GM19463 (cell line): ENCODE measurements around the gene SLIT3.
"Not testable (repeated sequence)": the region's sequence is repeated elsewhere in the genome, so short reads cannot be mapped to it uniquely, and the experiment has no call there.

ENCODE experiments used
- ATAC-seq: cut with Tn5 transposase; IDR thresholded peaks from one replicate; pipeline ENCODE4 v1.9.1; 2021; ENCODE audit warnings: mild to moderate bottlenecking, moderate library complexity; ENCODE audit not compliant: unreplicated experiment

Gene SLIT3

GRCh38 chr5:169115461-169116124 is 185.3 kb downstream of the SLIT3 start:
- ATAC-seq: no peak

GRCh38 chr5:169114466-169115065 is 186.4 kb downstream of the SLIT3 start:
- ATAC-seq: no peak

- ATAC-seq: no peak
Observed at GRCh38 chr5:169112016-169112415, 188.9 kb downstream of the SLIT3 start.

GRCh38 chr5:169106911-169107706 is 193.8 kb downstream of the SLIT3 start:
- ATAC-seq: no peak

GRCh38 chr5:169105582-169105981 is 195.4 kb downstream of the SLIT3 start:
- ATAC-seq: not testable (repeated sequence)

- ATAC-seq: no peak
Observed at GRCh38 chr5:169104937-169105494, 195.9 kb downstream of the SLIT3 start.

GRCh38 chr5:169103586-169104181 is 197.3 kb downstream of the SLIT3 start:
- no peak for ATAC-seq

GRCh38 chr5:169101966-169102365 is 199.0 kb downstream of the SLIT3 start:
- ATAC-seq: no peak

GRCh38 chr5:169100735-169101075 is 200.2 kb downstream of the SLIT3 start:
- no peak for ATAC-seq

GRCh38 chr5:169099801-169100734 is 200.9 kb downstream of the SLIT3 start:
- ATAC-seq: no peak

- no peak for ATAC-seq
Observed at GRCh38 chr5:169098331-169099121, 202.4 kb downstream of the SLIT3 start.

- no peak for ATAC-seq
Observed at GRCh38 chr5:169097374-169098326, 203.3 kb downstream of the SLIT3 start.

- ATAC-seq: no peak
Observed at GRCh38 chr5:169095976-169096375, 205.0 kb downstream of the SLIT3 start.

GRCh38 chr5:169095410-169095960 is 205.5 kb downstream of the SLIT3 start:
- no peak for ATAC-seq

- ATAC-seq: no peak
Observed at GRCh38 chr5:169094586-169095409, 206.1 kb downstream of the SLIT3 start.

GRCh38 chr5:169091396-169091980 is 209.5 kb downstream of the SLIT3 start:
- no peak for ATAC-seq

GRCh38 chr5:169089343-169089742 is 211.6 kb downstream of the SLIT3 start:
- no peak for ATAC-seq
